ENCODE measurements around the gene TESK1.

- TF ChIP-seq SUZ12 (IDR thresholded peaks at IDR 0.05; ENCODE audit: extremely low read depth, insufficient read depth, insufficient read length): no peak
- TF ChIP-seq ZNF274 (IDR thresholded peaks at IDR 0.05; ENCODE audit: low read depth, low read length): no peak
- no peak for TF ChIP-seq YY1 (IDR thresholded peaks at IDR 0.05; ENCODE audit: insufficient read depth, insufficient read length)
Observed at GRCh38 chr9:35563791-35564197, 41.3 kb upstream of the TESK1 start.
